HG02938 (cell line): ENCODE results near the gene MRPL1.

Experiments used
- ATAC-seq: cut with Tn5 transposase; IDR thresholded peaks from one replicate; pipeline ENCODE4 v1.9.1; 2021; ENCODE audit warnings: mild to moderate bottlenecking, moderate library complexity; ENCODE audit not compliant: unreplicated experiment

MRPL1 gene

DNA sequence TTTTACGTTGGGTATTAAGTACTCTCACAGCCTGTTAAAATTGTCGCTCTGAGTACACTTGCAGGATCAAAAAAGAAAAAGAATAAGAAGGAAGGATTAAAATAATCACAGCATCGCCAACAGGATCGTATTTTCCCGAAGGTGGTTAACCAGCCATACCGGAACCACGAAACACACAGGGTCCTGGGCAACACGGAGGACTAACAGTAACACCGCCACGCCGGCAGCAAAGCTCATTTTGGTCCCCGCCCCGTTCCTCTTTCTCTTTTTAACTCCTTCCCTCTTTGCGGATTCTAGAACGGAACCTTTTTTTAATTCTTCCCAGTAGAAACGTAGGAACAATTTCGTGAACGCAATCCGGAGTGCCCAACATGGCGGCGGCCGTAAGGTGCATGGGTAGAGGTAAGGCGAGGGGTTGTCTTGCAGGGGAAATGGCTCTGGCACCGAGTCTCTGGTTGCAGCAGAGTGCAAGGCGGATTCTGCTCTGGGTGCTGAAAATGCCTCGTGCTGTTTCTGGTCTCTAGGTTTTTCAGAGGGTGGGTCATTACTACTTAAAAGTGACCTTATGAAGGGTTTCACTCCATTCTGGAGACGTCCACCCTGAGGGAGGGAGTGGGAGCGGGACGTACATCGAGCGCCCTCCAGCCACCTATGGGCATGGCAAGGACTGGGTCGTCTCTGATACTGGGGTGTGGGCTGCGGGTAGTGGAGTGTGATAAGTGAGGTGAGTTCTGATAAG is at the start of gene MRPL1:
Gene MRPL1 (plus strand): TSS at position 353 of the 739 bp plus-strand sequence. CDS start 19 bp downstream, at position 372.
- peak; percentile 75 for ATAC-seq

DNA sequence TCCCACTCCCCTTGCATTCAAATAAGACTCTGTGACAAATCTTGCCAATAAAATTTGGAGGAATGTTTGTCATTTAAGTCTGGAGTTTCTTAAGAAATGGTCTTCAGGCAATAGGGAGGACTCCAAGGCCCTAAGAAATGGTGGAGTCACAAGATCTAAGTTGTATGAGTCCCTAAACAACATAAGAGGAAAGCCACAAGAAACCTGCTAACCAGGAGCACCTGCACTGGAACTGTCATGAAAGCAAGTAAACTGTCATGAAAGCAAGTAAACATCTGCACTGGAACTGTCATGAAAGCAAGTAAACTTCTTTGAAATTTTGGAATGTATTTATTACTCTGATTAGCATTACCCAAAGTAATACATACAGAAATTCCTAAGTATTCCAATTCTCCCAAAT is 47.0 kb upstream of the MRPL1 start:
- no peak for ATAC-seq

DNA sequence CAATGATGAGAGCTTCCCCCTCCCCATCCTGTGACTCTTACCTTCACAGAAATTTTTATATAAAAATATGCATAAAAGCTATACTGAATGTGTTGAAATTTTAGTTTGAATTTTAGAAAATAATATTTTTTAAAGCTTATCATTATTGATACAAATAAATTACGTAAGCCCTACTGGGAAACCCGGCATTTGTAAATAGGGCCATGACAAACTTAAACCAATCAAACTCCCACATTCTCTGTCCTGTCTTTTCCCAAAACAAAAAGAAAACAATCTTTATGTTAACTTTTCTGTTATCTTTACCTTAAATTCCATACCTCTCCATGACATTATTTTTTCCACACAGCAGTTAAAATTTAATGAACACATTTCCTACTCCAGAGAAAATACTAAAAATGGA is 46.1 kb upstream of the MRPL1 start:
- no peak for ATAC-seq

DNA sequence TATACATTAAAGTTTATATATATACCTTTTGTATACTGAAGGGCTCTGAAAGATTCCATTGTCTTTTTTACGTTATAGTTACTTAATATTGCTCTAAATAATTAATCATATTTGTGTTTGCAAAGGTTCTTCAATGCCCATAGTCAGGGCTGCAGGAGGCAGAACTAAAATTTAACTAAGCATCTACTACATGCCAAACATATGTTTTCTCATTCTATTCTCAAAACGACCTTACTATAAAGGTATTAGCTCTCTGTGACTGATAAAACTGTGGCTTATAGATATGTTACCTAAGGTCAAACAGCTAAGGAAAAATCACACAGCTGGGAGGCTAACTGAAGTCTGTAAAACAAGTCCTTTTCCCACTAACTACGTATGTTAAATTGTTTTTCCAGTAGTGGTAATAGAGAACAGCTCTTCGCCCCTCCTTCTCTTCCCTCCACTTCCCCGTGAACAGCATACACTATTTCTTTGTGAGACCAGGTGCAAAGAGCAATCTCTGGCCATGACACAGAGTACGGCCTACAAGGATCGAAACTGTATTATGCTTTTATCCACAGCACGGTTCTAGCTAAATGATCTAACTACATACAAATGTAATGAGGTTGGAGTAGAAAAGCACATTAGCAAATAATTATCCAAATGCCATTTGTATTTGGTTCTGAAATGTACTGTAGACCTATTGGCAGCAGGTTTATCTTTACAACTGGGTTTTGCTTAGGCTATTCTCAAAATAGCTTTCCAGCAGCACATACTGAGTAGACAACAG is 45.1 kb upstream of the MRPL1 start:
- ATAC-seq, result no peak

DNA sequence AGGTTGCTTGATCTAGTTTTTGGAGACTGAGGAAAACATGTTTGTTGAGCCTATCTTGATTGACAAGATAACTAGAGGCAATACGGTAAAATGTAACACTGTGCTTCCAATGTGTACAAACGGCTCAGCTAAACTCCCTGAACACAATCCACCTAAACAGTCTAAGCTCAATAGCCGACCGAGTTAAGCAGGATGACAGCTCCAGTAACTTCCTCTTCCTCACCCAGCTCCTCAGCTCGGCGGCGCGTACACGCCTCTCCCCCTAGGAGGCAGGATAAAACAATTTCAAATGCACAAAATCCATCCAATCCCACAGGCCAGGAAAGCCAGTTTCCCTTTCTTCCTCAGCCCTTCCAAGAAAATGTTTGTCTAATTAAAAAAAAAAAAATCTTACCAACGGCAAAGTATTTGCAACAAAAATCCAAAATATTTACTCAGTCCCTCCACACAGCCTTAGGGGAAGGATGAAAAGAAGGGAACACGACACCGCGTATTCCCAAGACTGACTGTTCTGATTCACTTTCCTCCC is 44.5 kb upstream of the MRPL1 start:
- ATAC-seq, result peak; percentile 20

DNA sequence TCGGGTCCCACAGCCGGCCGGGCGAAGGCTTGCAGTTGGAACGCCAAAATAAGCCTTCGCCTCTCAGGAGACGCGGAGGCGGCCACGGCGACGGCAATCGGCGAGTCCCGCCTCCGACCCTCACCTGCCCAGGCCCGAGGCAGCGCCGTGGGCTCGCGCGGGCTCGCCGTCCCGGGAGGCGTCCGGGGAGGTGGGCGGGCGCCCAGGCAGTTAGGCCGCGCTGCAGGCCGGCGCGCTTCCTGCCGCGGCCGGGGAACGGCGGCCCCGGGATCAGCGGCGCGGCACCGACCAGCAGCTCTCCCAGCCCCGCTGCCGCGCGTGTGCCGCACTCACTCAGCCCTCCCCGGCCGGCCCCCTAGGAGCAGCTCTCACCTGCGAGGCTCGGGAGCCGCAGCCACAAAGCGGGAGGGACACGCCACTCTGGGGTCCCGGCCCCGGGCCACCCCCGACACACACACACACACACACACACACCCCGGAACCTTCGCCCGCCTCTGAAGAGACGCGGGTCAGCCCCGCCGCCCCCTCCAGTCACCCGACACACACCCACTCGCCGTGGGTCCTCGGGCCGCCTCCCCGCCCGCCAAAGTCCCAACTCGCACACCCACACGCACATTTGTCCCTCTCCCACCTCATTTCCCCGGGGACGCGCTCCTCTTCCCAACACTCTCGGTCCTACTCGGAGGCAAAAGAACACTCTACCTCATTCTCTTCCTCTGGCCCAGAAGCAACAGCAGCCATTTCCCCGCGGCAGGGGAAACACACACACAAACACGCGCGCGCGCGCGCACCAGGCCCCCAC is 43.8 kb upstream of the MRPL1 start, which contains the start of gene CNOT6L:
Gene CNOT6L (minus strand): TSS at position 767 of the 802 bp plus-strand sequence. CDS start 60 bp downstream, at position 707.
- ATAC-seq, result peak; percentile 12

DNA sequence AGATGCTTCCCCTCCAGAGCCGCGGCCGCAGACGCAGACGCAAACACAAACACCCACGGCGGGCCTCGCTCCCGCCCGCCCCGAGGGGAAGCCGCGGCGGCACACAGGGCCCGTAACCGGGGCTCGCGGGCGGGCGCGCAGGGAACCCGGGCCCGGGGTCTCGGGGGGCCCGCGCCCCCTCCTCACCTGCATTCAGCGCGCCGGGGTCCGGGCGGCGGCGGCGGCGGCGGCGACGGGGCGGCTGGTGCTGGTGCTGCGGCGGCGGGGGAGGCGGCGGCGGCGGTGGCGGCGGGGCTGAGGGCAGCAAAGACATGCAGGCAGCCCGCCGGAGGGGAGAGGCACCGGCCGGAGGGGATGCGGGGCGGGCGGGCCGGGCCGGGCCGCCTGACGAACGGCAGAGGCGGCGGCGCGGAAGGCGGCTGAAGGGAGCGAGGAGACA is 43.2 kb upstream of the MRPL1 start:
- peak; percentile 13 for ATAC-seq

DNA sequence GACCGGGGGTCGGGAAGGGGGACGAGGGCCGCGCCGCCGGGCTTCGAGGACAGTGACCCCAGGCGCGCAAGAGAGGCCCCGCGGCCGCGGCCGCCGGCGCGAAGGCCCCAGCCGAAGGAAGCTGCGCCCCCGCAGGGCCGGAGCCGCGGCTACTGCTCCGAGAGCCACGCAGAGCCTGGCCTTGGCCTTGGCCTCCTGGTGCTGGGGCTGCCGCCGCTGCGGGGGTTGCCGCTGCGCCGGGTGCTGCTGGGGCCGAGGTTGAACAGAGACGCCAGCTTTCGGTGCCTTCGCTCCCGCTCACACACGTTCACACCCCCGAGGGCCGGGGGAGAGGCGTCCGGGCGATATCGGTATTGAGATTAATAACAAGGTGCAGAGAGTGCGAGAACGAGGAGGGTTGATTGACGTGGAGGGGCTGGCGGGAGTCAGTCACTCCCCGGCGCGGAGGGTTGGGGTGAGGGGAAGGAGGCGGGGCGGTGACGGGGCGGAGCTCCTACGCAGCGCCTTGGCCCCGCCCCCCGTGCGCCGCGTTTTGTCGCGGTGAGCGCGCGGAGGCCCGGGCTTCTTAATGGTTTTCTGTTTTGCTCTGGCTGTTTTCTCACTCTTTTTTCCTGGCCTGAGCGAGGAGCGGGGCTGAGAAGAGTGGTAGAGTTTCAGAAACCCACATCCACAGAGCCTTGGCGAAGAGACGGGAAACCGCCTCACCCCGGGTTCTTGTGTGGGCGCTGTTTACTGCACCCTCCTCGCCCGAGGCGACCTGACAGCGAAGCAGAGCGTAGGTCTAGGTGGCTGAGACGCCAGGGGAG is 42.6 kb upstream of the MRPL1 start:
- ATAC-seq, result peak; percentile 74

DNA sequence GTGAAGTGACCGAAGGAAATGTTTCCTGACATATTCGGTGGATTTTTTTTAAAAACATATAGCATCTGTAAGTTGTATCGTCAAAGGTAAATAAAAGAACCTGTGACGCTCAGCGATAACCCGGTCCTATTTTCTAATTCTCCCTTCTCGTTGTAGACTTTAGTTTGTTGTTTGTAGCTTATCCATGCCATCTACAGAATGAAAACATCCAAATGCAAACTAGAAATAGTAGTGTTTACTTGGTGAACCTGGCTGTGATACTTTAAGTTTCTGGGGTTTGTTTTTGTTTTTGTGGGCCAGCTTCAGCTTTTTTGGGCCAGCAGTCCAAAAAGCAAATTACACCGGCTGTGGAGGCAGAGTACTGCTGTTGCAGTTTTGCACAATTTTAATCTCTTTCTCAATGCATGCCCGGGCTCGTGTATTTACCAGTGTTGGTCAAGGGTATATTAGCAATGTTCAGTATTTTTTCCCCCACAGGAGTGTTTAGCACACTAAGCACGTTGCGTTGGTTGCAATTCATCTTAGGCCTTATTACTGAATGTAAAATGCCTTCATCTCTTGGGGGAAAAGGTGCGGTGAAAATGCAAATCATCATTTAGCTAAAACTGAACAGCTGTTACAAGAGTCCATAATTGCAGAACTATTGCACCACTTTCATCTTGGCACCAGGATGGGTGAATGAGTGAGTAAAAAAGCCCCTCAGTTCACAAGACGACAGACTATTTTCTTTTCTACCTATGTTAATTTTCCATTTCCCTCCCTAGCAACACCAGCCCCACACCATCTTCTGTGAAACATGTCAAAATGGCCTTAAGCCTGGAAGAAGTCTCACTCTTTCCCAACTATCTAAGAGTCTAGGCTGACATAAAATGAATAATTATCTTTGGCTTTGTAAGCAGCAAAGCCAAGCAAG is 41.7 kb upstream of the MRPL1 start:
- no peak for ATAC-seq

DNA sequence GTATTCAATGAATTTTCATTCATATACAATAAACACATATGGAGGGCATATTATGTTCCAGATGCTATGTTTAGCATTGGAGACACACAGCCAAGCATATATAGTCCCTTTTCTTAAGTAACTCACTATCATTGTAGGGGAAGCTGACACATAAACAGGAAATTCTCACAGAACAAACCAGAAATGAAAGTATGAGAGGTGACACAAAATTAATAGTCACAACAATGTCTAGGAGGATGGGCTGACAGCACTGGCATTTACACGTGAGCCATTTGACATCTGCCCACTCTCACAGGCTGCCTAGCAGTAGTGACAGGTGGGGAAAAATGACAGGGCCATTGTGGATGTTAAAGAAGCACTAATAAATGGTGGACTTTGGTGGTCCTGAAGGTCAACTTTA is 40.9 kb upstream of the MRPL1 start:
- no peak for ATAC-seq

DNA sequence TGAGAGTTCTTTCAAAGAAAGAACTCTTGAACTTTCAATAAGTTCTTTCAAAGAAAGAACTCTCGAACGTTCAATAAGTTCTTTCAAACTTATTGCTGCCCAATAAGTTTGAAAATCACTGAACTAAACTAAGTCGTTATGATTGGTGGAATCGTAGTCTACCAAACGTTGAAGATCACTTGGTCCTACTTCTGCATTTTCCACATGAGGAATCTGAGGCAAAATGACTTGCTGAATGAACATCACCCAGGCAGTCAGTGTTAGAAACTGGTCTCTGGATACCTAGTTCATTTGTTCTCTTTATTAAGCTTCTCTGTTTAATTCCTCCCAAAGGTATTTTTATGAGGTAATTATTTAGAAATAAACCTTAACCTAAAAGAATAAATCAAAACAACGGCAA is 36.4 kb upstream of the MRPL1 start:
- ATAC-seq, result no peak

DNA sequence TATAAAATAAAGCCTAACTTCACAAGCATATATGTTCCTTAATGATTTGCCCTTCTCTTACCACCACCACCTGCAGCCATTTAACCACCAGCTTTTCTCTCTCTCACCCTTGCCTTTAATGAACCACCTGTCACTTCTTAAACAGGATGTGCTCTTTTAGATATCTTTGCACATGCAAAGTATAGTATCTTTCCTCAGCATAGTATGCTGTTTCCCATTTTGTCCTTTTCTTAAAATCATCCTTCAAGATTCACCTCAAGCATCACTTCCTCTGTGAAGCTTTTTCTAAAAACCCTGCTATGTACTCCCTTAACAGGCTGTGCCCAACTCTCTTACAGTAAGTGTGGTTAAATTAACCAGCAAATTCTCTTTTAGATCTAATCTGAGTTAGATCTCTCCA is 35.3 kb upstream of the MRPL1 start:
- peak; percentile 78 for ATAC-seq

DNA sequence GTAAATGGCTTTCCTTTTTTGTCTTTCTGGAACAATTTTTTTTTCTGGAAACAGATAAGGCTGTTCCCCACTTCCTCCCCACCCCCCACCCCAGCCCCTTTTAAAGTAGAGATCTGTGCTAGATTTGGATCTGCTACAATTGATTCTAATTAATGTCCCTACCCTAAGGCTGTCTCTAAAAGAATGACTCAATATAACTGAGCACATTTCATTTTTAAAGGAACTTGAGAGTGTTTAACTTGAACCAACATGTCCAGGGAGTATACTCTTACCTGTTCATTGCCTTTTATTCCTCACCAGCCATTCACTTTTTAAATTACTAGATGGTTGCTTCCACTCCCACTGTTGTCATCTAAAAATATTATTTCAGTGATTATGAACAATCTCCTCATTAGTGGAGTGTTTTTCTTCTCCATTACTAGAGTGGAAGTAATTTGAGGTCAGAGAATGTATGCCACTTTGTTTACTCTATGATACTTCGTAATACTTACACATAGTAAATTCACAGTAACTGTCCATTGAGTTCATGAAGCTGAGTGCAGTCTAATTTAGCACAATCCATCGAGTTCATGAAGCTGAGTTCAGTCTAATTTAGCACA is 29.4 kb upstream of the MRPL1 start:
- no peak for ATAC-seq

DNA sequence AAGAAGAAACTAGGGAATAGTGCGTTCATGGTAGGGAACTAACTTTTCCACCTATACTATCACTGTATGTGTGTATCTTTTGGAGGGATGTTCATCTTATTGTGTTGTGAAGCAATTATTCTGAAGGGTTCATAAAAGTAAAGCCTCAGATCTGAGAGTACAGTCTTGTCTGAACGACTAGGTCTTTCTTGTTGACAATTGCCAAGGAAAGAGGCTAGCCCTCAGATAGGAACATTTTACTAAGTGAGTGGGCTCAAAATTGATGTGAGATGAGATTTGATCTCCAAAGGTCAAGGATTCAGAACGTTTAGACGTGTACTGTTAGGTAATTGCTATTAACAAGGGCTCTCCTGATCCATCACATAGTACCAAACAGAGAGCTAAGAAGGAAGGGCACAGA is 28.2 kb upstream of the MRPL1 start:
- ATAC-seq, result no peak

DNA sequence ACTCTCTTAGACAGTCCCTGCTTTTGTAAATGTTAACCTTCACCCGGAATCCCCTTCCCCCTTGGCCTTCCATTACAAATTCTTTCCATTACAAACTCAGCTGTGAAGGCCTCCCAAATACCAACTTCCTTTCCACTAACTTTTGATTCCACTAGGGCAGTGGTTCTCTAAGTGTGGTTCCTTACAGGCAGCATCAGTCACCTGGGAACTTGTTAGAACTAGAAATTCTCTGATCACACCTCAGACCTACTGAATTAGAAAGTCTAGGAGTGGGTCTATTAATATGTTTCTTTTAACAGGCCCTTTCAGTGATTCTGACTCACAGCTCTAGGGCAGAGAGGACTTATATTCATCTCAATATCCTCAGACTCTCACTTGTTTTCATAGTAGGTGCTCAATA is 19.0 kb upstream of the MRPL1 start:
- ATAC-seq, result no peak

DNA sequence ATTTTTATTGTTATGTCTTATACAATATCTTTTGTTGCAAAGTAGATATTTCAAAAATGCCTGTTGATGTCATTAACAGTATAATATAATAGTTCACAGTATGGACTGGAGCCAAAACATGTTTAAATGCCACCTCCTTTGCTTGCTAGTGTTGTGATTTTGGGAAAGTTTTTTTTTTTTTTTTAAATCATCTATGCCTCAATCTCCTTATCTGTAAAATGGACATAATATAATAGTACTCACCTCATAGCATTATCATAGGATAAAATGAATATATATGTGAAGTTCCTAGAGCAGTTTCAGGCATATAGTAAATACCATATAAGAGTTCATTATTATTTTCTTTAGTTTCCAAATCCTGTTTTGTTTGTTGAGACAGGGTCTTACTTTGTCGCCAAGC is 18.3 kb upstream of the MRPL1 start:
- no peak for ATAC-seq

DNA sequence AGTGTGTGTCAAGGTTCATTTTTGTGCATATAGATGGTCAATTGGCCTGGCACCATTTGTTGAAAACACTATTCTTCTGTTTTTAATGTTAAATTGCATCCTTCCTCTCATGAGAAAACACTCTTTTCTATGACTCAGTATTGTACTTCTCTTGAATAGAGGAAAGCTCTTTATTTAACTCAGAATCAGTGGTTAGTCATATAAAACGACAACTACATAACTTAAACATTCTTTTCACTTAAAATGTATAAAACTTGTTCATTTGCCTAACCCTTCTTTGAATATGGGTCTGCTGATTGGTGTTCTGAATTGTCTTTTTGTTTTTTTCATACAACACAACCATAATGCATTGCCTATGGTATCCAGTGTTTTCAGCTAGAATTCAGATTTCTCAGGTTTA is 17.2 kb upstream of the MRPL1 start:
- no peak for ATAC-seq

DNA sequence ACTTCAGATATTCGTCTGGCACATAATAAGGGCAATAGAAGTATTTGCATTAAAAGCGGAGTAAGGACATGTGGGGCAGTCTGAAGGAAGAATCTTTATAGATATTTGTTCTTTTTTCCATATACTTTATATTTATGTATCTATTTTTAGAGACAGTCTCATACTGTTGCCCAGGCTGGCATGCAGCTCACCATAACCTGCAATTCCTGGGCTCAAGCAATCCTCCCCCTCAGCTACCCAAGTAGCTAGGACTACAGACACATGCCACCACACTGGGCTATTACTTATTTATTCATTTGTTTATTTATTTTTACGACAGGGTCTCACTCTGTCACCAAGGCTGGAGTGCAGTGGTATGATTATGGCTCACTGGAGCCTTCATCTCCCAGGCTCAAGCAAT is 16.7 kb upstream of the MRPL1 start:
- ATAC-seq, result no peak

DNA sequence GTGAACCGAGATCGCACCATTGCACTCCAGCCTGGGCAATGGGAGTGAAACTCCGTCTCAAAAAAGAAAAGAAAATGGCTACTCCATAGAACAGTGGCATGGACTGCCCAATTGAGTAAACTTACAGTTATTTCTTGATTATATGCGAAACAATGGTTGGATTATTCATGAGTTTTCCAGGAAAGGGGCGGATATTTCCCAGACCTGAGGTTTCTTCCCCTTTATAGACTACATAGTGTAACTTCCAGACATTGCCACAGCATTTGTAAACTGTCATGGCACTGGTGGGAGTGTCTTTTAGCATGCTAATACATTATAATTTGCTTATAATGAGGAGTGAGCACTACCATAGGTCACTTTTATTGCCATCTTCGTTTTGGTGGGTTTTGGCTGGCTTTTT is 14.1 kb upstream of the MRPL1 start:
- no peak for ATAC-seq
